HG03175 (cell line): ENCODE results near the gene UBE2O.

Experiments used
- ATAC-seq: cut with Tn5 transposase; IDR thresholded peaks from one replicate; pipeline ENCODE4 v1.9.1; 2021; ENCODE audit warnings: mild to moderate bottlenecking, moderate library complexity; ENCODE audit not compliant: unreplicated experiment

The UBE2O gene

DNA sequence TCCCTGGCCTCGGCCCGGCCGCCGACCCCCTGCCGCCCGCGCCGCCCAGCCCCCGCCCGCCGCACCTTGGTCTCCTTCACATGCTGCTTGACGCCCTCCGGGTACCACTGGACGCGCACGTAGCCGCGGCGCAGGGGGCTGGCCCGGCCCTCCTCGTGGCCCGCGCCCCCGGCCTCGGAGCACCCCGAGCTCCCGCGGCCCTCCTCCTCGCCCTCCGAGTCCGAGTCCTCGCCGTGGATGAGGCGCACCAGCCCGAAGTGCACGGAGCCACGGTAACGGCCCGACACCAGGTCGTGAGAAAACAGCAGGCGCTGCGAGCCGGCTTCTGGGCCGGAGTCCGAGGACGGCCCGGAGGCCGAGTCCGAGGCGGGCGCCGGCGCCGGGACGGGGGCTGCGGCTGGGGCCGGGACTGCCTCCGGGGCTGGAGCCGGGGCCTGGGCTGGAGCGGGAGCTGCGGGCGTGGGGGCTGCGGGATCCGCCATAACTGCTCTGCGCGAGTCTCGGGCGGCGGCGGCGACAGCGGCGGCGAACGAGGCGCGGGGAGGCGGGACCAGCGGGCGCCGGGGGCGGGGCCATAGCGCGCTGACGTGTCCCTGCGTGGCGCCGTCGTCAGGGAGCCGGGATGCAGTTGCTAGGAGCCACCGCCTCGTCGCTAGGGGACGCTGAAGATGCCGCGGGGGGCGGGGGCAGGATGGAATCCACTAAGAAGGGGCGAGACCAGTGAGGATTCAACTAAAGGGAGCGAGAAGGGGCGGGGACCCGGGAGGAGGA, at the start of gene UBE2O:
Gene UBE2O, minus strand, starts transcription at position 493 of the 771 bp plus-strand sequence. Its CDS starts 11 bp downstream, at position 482.
- peak; percentile 92 for ATAC-seq

DNA sequence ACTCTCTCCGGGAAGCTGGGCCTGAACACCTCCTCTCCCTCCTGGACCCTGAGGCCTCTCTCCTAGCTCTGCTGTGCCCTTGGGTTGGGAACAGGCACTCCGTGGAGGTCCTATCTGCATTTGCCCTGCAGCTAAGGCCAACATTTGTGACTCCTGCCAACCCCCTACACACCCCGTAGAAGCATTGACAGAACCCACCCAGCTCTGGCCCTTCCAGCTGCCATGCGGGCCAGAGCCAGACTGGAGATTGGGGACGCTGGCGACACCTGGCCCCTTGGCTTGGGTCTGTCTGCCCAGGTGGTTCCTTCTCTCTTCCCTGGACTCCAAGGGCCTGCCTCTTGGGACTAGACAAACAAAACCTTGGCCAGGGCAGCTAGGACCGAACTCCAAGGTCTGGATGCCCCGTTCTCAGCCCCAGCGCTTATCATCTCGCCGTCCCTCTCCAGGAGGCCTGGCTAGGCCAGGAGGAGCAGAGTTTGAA, 48.9 kb upstream of the UBE2O start:
- no peak for ATAC-seq

GRCh38 chr17:76501018-76501826, 48.3 kb upstream of the UBE2O start, which contains the start of gene RHBDF2:
TSS of gene RHBDF2 (minus strand) at chr17:76501423. CDS start at chr17:76481524, 19,899 bp downstream.
- peak; percentile 71 for ATAC-seq

- peak; percentile 11 for ATAC-seq
Observed at GRCh38 chr17:76500747-76501017, 47.7 kb upstream of the UBE2O start.

- ATAC-seq = no peak
Observed at GRCh38 chr17:76500074-76500746, 47.3 kb upstream of the UBE2O start.

- no peak for ATAC-seq
Observed at GRCh38 chr17:76499267-76499667, 46.3 kb upstream of the UBE2O start.

GRCh38 chr17:76498876-76499251, 45.9 kb upstream of the UBE2O start:
- ATAC-seq = no peak

DNA sequence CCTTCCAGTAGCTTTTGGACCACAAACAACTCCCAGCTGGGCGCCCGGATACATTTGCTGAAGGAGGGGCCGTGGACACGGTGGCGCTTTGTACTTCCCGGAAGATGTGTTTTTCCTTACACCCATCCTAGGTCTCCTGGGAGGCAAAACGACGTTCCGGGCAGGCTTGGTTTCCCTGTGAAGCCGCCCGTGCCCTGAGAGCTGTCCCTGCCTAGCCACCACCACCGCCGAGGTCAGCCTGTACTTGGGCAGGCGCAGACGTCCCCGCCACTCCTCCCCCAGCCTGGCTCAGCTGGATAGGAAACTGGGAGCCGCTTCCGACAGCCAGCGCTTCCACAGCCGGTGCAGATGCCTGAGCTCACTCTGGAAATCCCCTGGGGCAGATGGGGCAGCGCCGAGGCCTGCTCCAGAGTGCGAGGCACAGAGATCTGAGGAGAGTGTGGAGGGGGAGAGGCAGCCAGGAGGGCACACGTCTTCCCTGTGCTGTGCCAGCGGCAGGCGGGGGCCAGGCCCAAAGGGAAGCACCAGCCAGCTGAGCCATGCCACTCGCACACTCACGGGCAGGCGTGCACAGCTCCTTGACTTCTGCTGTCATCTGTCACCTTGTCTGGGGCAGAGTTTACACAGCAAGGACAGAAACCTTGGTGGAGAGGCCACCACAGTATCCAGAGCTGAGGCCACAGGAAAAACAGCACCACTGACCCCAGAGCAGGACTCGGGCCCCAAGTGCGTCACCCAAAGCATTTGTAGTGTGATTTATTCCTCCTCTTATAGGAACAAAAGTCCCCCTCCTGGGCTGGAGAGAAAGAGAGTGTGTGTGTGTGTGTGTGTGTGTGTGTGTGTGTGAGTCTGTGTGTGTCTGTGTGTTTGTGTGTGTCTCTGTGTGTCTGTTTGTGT, 45.3 kb upstream of the UBE2O start:
- ATAC-seq = no peak

- ATAC-seq = no peak
Observed at GRCh38 chr17:76497699-76497978, 44.7 kb upstream of the UBE2O start.

DNA sequence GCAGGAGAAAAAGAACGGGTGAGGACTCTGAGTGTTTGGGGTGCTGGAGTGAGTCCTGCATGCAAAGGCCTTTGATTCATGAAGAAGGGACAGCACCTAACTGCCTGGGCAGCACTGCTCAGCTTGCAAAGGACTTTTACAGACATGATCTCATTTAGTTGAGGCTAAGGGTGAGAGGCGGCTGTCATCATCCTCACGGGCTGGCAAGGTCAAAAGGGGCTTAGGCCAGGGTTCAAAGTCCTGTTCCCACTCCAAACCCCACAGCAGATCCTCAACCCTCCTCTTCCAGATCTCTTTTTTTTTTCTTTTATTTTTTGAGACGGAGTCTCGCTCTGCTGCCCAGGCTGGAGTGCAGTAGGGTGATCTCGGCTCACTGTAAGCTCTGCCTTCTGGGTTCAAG, 43.5 kb upstream of the UBE2O start:
- no peak for ATAC-seq

GRCh38 chr17:76495663-76496400, 42.9 kb upstream of the UBE2O start:
- ATAC-seq = no peak

GRCh38 chr17:76493505-76494167, 40.7 kb upstream of the UBE2O start:
- ATAC-seq = peak; percentile 11

DNA sequence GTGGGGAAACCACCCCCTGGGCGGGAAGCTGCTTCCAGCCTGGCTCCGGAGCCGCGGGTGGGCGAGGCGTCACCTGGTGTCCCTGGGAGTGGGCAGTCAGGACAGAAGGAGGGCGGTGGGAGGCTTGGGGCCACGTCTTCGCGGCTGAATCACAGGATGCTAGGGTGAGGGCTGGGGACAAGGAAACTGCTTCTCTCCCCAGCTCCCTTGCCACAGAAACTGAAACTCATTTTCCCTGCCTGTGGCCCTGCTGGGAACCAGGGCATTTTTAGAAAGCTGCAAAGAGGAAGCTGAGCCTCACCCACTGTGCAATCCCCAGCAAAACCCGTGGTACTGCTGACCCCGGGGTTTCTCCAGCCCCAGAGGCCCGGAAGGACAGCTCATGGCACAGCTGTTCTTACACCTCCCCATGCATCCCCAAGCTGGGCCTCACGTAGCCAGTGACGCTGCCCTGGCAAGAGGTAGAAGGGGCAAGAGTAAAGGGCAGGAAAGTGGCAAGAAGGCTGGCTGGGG, 40.1 kb upstream of the UBE2O start:
- ATAC-seq = peak; percentile 43

GRCh38 chr17:76492123-76492988, 39.4 kb upstream of the UBE2O start:
- ATAC-seq = peak; percentile 33

GRCh38 chr17:76491271-76492122, 38.5 kb upstream of the UBE2O start:
- no peak for ATAC-seq

DNA sequence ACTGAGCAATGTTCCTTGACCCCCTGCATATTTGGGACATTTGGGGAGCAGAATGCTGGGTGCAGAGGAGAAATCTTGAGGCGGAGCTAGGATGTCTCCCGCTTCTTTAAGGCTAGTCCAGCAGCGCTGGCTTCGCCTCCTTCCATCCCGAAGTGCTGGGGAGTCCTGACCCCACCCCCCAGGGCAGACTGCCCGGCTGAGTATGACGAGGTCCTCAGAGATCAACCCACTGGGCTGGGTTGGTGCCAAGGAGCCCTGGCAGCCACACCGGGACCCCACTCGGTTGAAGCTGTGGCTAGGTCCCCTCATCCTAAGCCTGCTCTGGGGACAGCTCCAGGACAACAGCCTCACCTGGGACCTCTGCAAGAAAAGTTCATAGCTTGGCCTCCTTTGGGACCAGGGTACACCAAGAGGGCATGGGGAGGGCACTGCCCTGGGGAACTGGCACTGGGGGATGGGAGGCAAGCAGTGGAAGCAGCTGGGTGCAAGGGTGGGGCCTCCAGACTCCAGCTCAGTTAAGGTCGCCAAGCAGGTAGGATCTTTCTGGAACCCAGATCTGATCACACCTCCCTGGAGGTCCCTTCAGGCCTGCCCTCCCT, 37.3 kb upstream of the UBE2O start:
- ATAC-seq = no peak
